SK-N-SH treated with all-trans-retinoic acid at 6 μM for 48 hours (cell line): ENCODE results near the gene DDX28.

Experiments used
- ARNTL ChIP-seq: fragments of 450-650 bp; formaldehyde crosslinking; IDR thresholded peaks from 2 replicates; pipeline ENCODE4 v1.5.0; 2020; ENCODE audit warnings: low read depth, mild to moderate bottlenecking, moderate library complexity, borderline replicate concordance
- SNAI2 ChIP-seq: fragments of 250-450 bp; sonication (Bioruptor Pico); IDR thresholded peaks from 2 replicates; pipeline ENCODE4 v1.5.0; 2020; ENCODE audit warnings: mild to moderate bottlenecking, moderate library complexity
- ZC3H10 ChIP-seq: fragments of 250-450 bp; sonication (Bioruptor Pico); IDR thresholded peaks from 2 replicates; pipeline ENCODE4 v1.5.1; 2021; ENCODE audit warnings: mild to moderate bottlenecking, moderate library complexity
- ZFP30 ChIP-seq: fragments of 450-650 bp; formaldehyde crosslinking; IDR thresholded peaks from 2 replicates; pipeline ENCODE4 v1.5.0; 2022; ENCODE audit warnings: mild to moderate bottlenecking, moderate library complexity

DNA sequence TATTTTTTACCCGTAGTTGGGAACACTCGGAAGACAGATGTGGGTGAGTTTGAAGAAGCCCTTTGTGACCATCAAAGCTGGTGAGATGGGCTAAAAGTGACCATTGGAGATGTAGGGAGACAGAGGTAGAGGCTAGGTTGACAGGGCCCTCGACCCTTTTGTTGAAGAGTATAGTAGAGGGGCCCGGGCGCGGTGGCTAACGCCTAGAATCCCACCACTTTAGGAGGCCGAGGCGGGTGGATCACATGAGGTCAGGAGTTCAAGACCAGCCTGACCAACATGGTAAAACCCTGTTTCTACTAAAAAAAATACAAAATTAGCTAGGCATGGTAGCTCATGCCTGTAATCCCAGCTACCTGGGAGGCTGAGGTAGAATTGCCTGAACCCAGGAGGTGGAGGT, 45.9 kb upstream of the DDX28 start:
- TF ChIP-seq SNAI2 (no peak), ZFP30 (CRISPR knock-in tag) (no peak), ZC3H10 (CRISPR knock-in tag) (no peak), ARNTL (CRISPR knock-in tag) (no peak)
